GM18502 (cell line): Measurements from ENCODE around the gene LRRC4B.
A peak's percentile ranks its signal among the peaks of the same experiment; 100 is the strongest.

Experiments
- ATAC-seq: cut with Tn5 transposase; IDR thresholded peaks from one replicate; pipeline ENCODE4 v1.9.1; 2021; ENCODE audit warnings: mild to moderate bottlenecking; ENCODE audit not compliant: unreplicated experiment, poor library complexity

LRRC4B gene

GRCh38 chr19:50490991-50491472 is 77.2 kb downstream of the LRRC4B start:
- no peak for ATAC-seq

GRCh38 chr19:50490411-50490811 is 77.8 kb downstream of the LRRC4B start:
- no peak for ATAC-seq

GRCh38 chr19:50489461-50490011 is 78.7 kb downstream of the LRRC4B start:
- no peak for ATAC-seq

GRCh38 chr19:50488389-50489194 is 79.6 kb downstream of the LRRC4B start:
- no peak for ATAC-seq

GRCh38 chr19:50486823-50487515 is 81.3 kb downstream of the LRRC4B start:
- no peak for ATAC-seq

- no peak for ATAC-seq
Measured at GRCh38 chr19:50485284-50485955, 82.8 kb downstream of the LRRC4B start.

GRCh38 chr19:50482916-50483315 is 85.3 kb downstream of the LRRC4B start:
- no peak for ATAC-seq

- no peak for ATAC-seq
Measured at GRCh38 chr19:50482271-50482855, 85.9 kb downstream of the LRRC4B start.

GRCh38 chr19:50481351-50482149 is 86.7 kb downstream of the LRRC4B start:
- ATAC-seq = no peak

GRCh38 chr19:50480281-50481111 is 87.7 kb downstream of the LRRC4B start:
- no peak for ATAC-seq

- no peak for ATAC-seq
Measured at GRCh38 chr19:50479761-50480251, 88.4 kb downstream of the LRRC4B start.

GRCh38 chr19:50478901-50479715 is 89.1 kb downstream of the LRRC4B start:
- ATAC-seq = no peak

- ATAC-seq = no peak
Measured at GRCh38 chr19:50477751-50478515, 90.3 kb downstream of the LRRC4B start.

GRCh38 chr19:50476907-50477238 is 91.4 kb downstream of the LRRC4B start:
- no peak for ATAC-seq

- peak; percentile 90 for ATAC-seq
Measured at GRCh38 chr19:50476224-50476906, 91.9 kb downstream of the LRRC4B start, which contains the start of the genes EMC10 and GARIN5A. Gene EMC10 (plus strand): TSS chr19:50476507. CDS start chr19:50476545, 38 bp downstream. Gene GARIN5A (minus strand): TSS chr19:50476848. CDS start chr19:50476388, 460 bp downstream.

- no peak for ATAC-seq
Measured at GRCh38 chr19:50475736-50476223, 92.5 kb downstream of the LRRC4B start.
